PC-3 (cell line): ENCODE data around the gene ERRFI1. TPM values are rescaled to one million over a fixed set of nuclear protein-coding genes. Genes with fewer than 3 reads are reported as not detected.

Experiments
- ATAC-seq: fragments of 200-7000 bp; cut with Tn5 transposase; 2 replicates; pipeline ENCODE4 v1.9.1; 2020; ENCODE audit warnings: mild to moderate bottlenecking, moderate library complexity
- BruUV-seq: library from RNA; stranded (reverse); fragments of 400-500 nt; replicated peaks from 2 replicates; lab custom pipeline; 2021; lab: Mats Ljungman, UMichigan
- CTCF ChIA-PET: fragments of 300-600 bp; sonication (Branson Sonifier 250); formaldehyde crosslinking; loops from one replicate; lab custom pipeline; 2022; ENCODE audit warnings: antibody characterized with exemption; lab: Charles Lee
- POLR2A ChIA-PET: fragments of 300-600 bp; sonication (Branson Sonifier 250); formaldehyde crosslinking; loops from one replicate; lab custom pipeline; 2022; ENCODE audit warnings: antibody characterized with exemption; ENCODE audit not compliant: unreplicated experiment; lab: Charles Lee
- DNase-seq: peaks from one replicate; pipeline ENCODE4 v3.0.0-alpha.2; 2015
- H2AFZ ChIP-seq: fragments of 300-600 bp; sonication (generic); 2 replicates; pipeline ENCODE4 v1.6.0; 2016; ENCODE audit warnings: antibody characterized with exemption, low read length
- H3F3A ChIP-seq: fragments of 300-600 bp; sonication (generic); one replicate; pipeline ENCODE4 v1.6.0; 2017; ENCODE audit warnings: antibody characterized with exemption, low read length, control low read depth, mild to moderate bottlenecking; ENCODE audit not compliant: unreplicated experiment
- H3K27ac ChIP-seq: fragments of 300-600 bp; sonication (generic); 2 replicates; pipeline ENCODE4 v1.5.1; 2016; ENCODE audit warnings: mild to moderate bottlenecking, low read length
- H3K27me3 ChIP-seq: fragments of 300-600 bp; sonication (generic); 2 replicates; pipeline ENCODE4 v1.6.1; 2016; ENCODE audit warnings: low read length, mixed read lengths
- H3K36me3 ChIP-seq: fragments of 300-600 bp; sonication (generic); 2 replicates; pipeline ENCODE4 v1.6.1; 2016; ENCODE audit warnings: low read depth, mixed run types, low read length, mixed read lengths
- H3K4me1 ChIP-seq: fragments of 300-600 bp; sonication (generic); 2 replicates; pipeline ENCODE4 v1.5.1; 2016; ENCODE audit warnings: low read length; ENCODE audit not compliant: insufficient read depth
- H3K4me2 ChIP-seq: fragments of 300-600 bp; sonication (generic); 2 replicates; pipeline ENCODE4 v1.6.0; 2016; ENCODE audit warnings: low read length
- H3K4me3 ChIP-seq: fragments of 300-600 bp; sonication (generic); 2 replicates; pipeline ENCODE4 v1.5.1; 2016; ENCODE audit warnings: mild to moderate bottlenecking, low read length, mixed read lengths
- H3K79me2 ChIP-seq: fragments of 300-600 bp; sonication (generic); 2 replicates; pipeline ENCODE4 v1.6.1; 2017; ENCODE audit warnings: low read length, mixed read lengths
- H3K9ac ChIP-seq: fragments of 300-600 bp; sonication (generic); 2 replicates; pipeline ENCODE4 v1.6.0; 2016; ENCODE audit warnings: mild to moderate bottlenecking, low read length
- H3K9me2 ChIP-seq: fragments of 300-600 bp; sonication (generic); replicated peaks from 2 replicates; pipeline ENCODE4 v1.6.1; 2016; ENCODE audit warnings: mixed run types, low read length, mixed read lengths
- H3K9me3 ChIP-seq: fragments of 300-600 bp; sonication (generic); 2 replicates; pipeline ENCODE4 v1.6.1; 2016; ENCODE audit warnings: low read length, mixed read lengths
- H4K20me1 ChIP-seq: fragments of 300-600 bp; sonication (generic); 2 replicates; pipeline ENCODE4 v1.6.1; 2016; ENCODE audit warnings: low read length, mixed read lengths
- CTCF ChIP-seq: fragments of 300-600 bp; sonication (generic); conservative IDR thresholded peaks from 2 replicates; pipeline ENCODE4 v1.5.1; 2017; ENCODE audit warnings: antibody characterized with exemption, low read depth, mild to moderate bottlenecking, low read length
- EZH2 ChIP-seq: fragments of 300-600 bp; sonication (generic); IDR thresholded peaks from one replicate; pipeline ENCODE4 v1.6.1; 2017; ENCODE audit warnings: antibody characterized with exemption, mild to moderate bottlenecking, low read length; ENCODE audit not compliant: unreplicated experiment
- EZH2phosphoT487 ChIP-seq: fragments of 300-600 bp; sonication (generic); IDR thresholded peaks from 2 replicates; pipeline ENCODE4 v1.6.1; 2018; ENCODE audit warnings: mild to moderate bottlenecking, antibody characterized with exemption, low read length, borderline replicate concordance
- intact Hi-C: fragments of 100-400 bp; cut with micrococcal nuclease; formaldehyde crosslinking; loops from 2 replicates; pipeline ENCODE4 v1.9.0; 2023
- total RNA-seq: library from RNA; depleted of rRNA; stranded (reverse); fragments of >200 nt; gene quantifications from 2 replicates; pipeline ENCODE4 v1.2.3, GENCODE V29; 2014

The ERRFI1 gene
- total RNA-seq, 1 experiment from 2014 or later, result 218 TPM

- Histone ChIP-seq H3K9ac (no peak overlapping the region), H4K20me1 (no peaks in the 10 kb centered on the region), H3K27ac (no peak overlapping the region), H3K79me2 (peaks cover 7% of the 10 kb centered on the region; the same call in 1 of the 2 replicates), H3K27me3 (no peaks in the 10 kb centered on the region), H2AFZ (no peak overlapping the region), H3K9me3 (no peaks in the 10 kb centered on the region), H3K4me3 (no peak overlapping the region), H3K4me2 (no peak overlapping the region), H3K9me2 (no peaks in the 10 kb centered on the region), H3K4me1 (peaks cover 3% of the 10 kb centered on the region; the same call in 1 of the 2 replicates), H3F3A (no peaks in the 10 kb centered on the region), H3K36me3 (peaks cover 50% of the 10 kb centered on the region)
- DNase-seq, result no peak
- intact Hi-C loops, result no loop called here
- no peak for TF ChIP-seq CTCF
- no peak for TF ChIP-seq EZH2
- TF ChIP-seq EZH2phosphoT487, result no peak
- no peak for ATAC-seq
- CTCF ChIA-PET, result no interaction called here
- BruUV-seq, result no TSS peak
- POLR2A ChIA-PET, result no interaction called here
Observed at GRCh38 chr1:7985851-7986612, 40.1 kb downstream of the ERRFI1 start.

GRCh38 chr1:7984811-7985210, 41.3 kb downstream of the ERRFI1 start:
- intact Hi-C loops, result no loop called here
- H2AFZ ChIP-seq, result no peak overlapping the region
- ChIA-PET CTCF (interaction anchor here (0.6 kb wide), 1 partner anchor 742 kb away, joined by 3 read pairs; no protein-coding TSS in a partner anchor), POLR2A (no interaction called here)
- H3K9me3 ChIP-seq, result no peaks in the 10 kb centered on the region
- peaks cover 46% of the 10 kb centered on the region for H3K36me3 ChIP-seq
- H4K20me1 ChIP-seq, result no peaks in the 10 kb centered on the region
- no peak overlapping the region for H3K4me3 ChIP-seq
- no TSS peak for BruUV-seq
- H3K9me2 ChIP-seq, result no peaks in the 10 kb centered on the region
- no peaks in the 10 kb centered on the region for H3F3A ChIP-seq
- peaks cover 3% of the 10 kb centered on the region; the same call in 1 of the 2 replicates for H3K4me1 ChIP-seq
- H3K9ac ChIP-seq, result no peak overlapping the region
- no peak for ATAC-seq
- peaks cover 7% of the 10 kb centered on the region; the same call in 1 of the 2 replicates for H3K79me2 ChIP-seq
- no peak for DNase-seq
- H3K27ac ChIP-seq, result no peak overlapping the region
- no peaks in the 10 kb centered on the region for H3K27me3 ChIP-seq
- no peak overlapping the region for H3K4me2 ChIP-seq
- TF ChIP-seq CTCF (no peak), EZH2phosphoT487 (no peak), EZH2 (no peak)
